OCI-M1 (cell line): ENCODE measurements around the gene LIX1L.
A peak's percentile ranks its signal among the peaks of the same experiment; 100 is the strongest.

Experiments
- DNase-seq: peaks from one replicate; lab custom pipeline; 2025; lab: John Stamatoyannopoulos, UW

The LIX1L gene

GRCh38 chr1:145963265-145964019, 5.6 kb upstream of the LIX1L start:
- peak; percentile 64 for DNase-seq

GRCh38 chr1:145962157-145963102, 4.6 kb upstream of the LIX1L start:
- no peak for DNase-seq

- DNase-seq = no peak
Observed at GRCh38 chr1:145961425-145962156, 3.8 kb upstream of the LIX1L start.

- no peak for DNase-seq
Observed at GRCh38 chr1:145961109-145961424, 3.2 kb upstream of the LIX1L start.

GRCh38 chr1:145960468-145961108, 2.8 kb upstream of the LIX1L start:
- DNase-seq = peak; percentile 86

GRCh38 chr1:145959957-145960467, 2.2 kb upstream of the LIX1L start:
- DNase-seq = no peak

- DNase-seq = no peak
Observed at GRCh38 chr1:145959333-145959732, 1.5 kb upstream of the LIX1L start.

GRCh38 chr1:145958734-145959133, 917 bp upstream of the LIX1L start:
- DNase-seq = no peak

GRCh38 chr1:145956781-145957442, 905 bp downstream of the LIX1L start:
- no peak for DNase-seq

- DNase-seq = no peak
Observed at GRCh38 chr1:145956361-145956760, 1.5 kb downstream of the LIX1L start.

GRCh38 chr1:145955436-145955835, 2.4 kb downstream of the LIX1L start:
- no peak for DNase-seq

- DNase-seq = no peak
Observed at GRCh38 chr1:145953861-145954260, 4.0 kb downstream of the LIX1L start.

- DNase-seq = no peak
Observed at GRCh38 chr1:145952903-145953302, 4.9 kb downstream of the LIX1L start.

- DNase-seq = no peak
Observed at GRCh38 chr1:145951526-145951925, 6.3 kb downstream of the LIX1L start.

GRCh38 chr1:145949219-145949618, 8.6 kb downstream of the LIX1L start:
- DNase-seq = no peak

- no peak for DNase-seq
Observed at GRCh38 chr1:145947551-145947950, 10.3 kb downstream of the LIX1L start.

- no peak for DNase-seq
Observed at GRCh38 chr1:145946477-145946986, 11.3 kb downstream of the LIX1L start.

- DNase-seq = no peak
Observed at GRCh38 chr1:145944532-145944931, 13.3 kb downstream of the LIX1L start.

- no peak for DNase-seq
Observed at GRCh38 chr1:145942871-145943270, 14.9 kb downstream of the LIX1L start.

- DNase-seq = no peak
Observed at GRCh38 chr1:145942405-145942804, 15.4 kb downstream of the LIX1L start.

- no peak for DNase-seq
Observed at GRCh38 chr1:145937436-145937835, 20.4 kb downstream of the LIX1L start.
